Measurements from ENCODE around the gene CMTM4.
A peak's percentile ranks its signal among the peaks of the same experiment; 100 is the strongest.

CMTM4 gene

GRCh38 chr16:66740010-66740409, 43.5 kb upstream of the CMTM4 start:
- H3K4me3 ChIP-seq (ENCODE audit: low read depth, low read length): no peak overlapping the region
- peak; percentile 62 for DNase-seq (ENCODE audit: low read depth)
- TF ChIP-seq CTCF (IDR thresholded peaks at IDR 0.05; ENCODE audit: low read depth, low read length): peak; percentile 65
- no peak for TF ChIP-seq MAX (IDR thresholded peaks at IDR 0.05; ENCODE audit: low read depth, low read length)

GRCh38 chr16:66735891-66736290, 39.3 kb upstream of the CMTM4 start:
- no peak overlapping the region for H3K4me3 ChIP-seq (ENCODE audit: low read depth, low read length)
- TF ChIP-seq POLR2A (IDR thresholded peaks at IDR 0.05; ENCODE audit: extremely low read depth, insufficient read length) (no peak), CTCF (IDR thresholded peaks at IDR 0.05; ENCODE audit: low read depth, low read length) (no peak), MAX (IDR thresholded peaks at IDR 0.05; ENCODE audit: low read depth, low read length) (no peak), MYC (IDR thresholded peaks at IDR 0.05; ENCODE audit: low read depth, low read length) (no peak)
- no peak for DNase-seq (ENCODE audit: low read depth)

GRCh38 chr16:66731101-66731500, 34.6 kb upstream of the CMTM4 start:
- TF ChIP-seq MAX (IDR thresholded peaks at IDR 0.05; ENCODE audit: low read depth, low read length) (no peak), MYC (IDR thresholded peaks at IDR 0.05; ENCODE audit: low read depth, low read length) (no peak), POLR2A (IDR thresholded peaks at IDR 0.05; ENCODE audit: extremely low read depth, insufficient read length) (no peak), CTCF (IDR thresholded peaks at IDR 0.05; ENCODE audit: low read depth, low read length) (no peak)
- no peak overlapping the region for H3K4me3 ChIP-seq (ENCODE audit: low read depth, low read length)
- DNase-seq (ENCODE audit: low read depth): no peak

GRCh38 chr16:66728804-66729203, 32.3 kb upstream of the CMTM4 start:
- DNase-seq (ENCODE audit: low read depth): no peak
- no peak for TF ChIP-seq MAX (IDR thresholded peaks at IDR 0.05; ENCODE audit: low read depth, low read length)
- TF ChIP-seq CTCF (IDR thresholded peaks at IDR 0.05; ENCODE audit: low read depth, low read length): no peak
- H3K4me3 ChIP-seq (ENCODE audit: low read depth, low read length): no peak overlapping the region

- peak; percentile 71 for DNase-seq (ENCODE audit: low read depth)
- TF ChIP-seq MYC (IDR thresholded peaks at IDR 0.05; ENCODE audit: low read depth, low read length) (no peak), MAX (IDR thresholded peaks at IDR 0.05; ENCODE audit: low read depth, low read length) (no peak), CTCF (IDR thresholded peaks at IDR 0.05; ENCODE audit: low read depth, low read length) (peak; percentile 52), POLR2A (IDR thresholded peaks at IDR 0.05; ENCODE audit: extremely low read depth, insufficient read length) (no peak)
- H3K4me3 ChIP-seq (ENCODE audit: low read depth, low read length): no peak overlapping the region
Measured at GRCh38 chr16:66728117-66728787, 31.7 kb upstream of the CMTM4 start.

- no peak for DNase-seq (ENCODE audit: low read depth)
- no peak for TF ChIP-seq MAX (IDR thresholded peaks at IDR 0.05; ENCODE audit: low read depth, low read length)
- TF ChIP-seq POLR2A (IDR thresholded peaks at IDR 0.05; ENCODE audit: extremely low read depth, insufficient read length): no peak
- TF ChIP-seq CTCF (IDR thresholded peaks at IDR 0.05; ENCODE audit: low read depth, low read length): no peak
- no peak for TF ChIP-seq MYC (IDR thresholded peaks at IDR 0.05; ENCODE audit: low read depth, low read length)
- no peak overlapping the region for H3K4me3 ChIP-seq (ENCODE audit: low read depth, low read length)
Measured at GRCh38 chr16:66720766-66721165, 24.2 kb upstream of the CMTM4 start.

All from NB4 (cell line).